PC-3 (cell line): Measurements from ENCODE around the gene CEBPZ. TPM values are rescaled to one million over a fixed set of nuclear protein-coding genes. Genes with fewer than 3 reads are reported as not detected.

Source experiments
- ATAC-seq: fragments of 200-7000 bp; cut with Tn5 transposase; 2 replicates; pipeline ENCODE4 v1.9.1; 2020; ENCODE audit warnings: mild to moderate bottlenecking, moderate library complexity
- BruUV-seq: library from RNA; stranded (reverse); fragments of 400-500 nt; replicated peaks from 2 replicates; lab custom pipeline; 2021; lab: Mats Ljungman, UMichigan
- CTCF ChIA-PET: fragments of 300-600 bp; sonication (Branson Sonifier 250); formaldehyde crosslinking; loops from one replicate; lab custom pipeline; 2022; ENCODE audit warnings: antibody characterized with exemption; lab: Charles Lee
- POLR2A ChIA-PET: fragments of 300-600 bp; sonication (Branson Sonifier 250); formaldehyde crosslinking; loops from one replicate; lab custom pipeline; 2022; ENCODE audit warnings: antibody characterized with exemption; ENCODE audit not compliant: unreplicated experiment; lab: Charles Lee
- DNase-seq: peaks from one replicate; pipeline ENCODE4 v3.0.0-alpha.2; 2015
- H2AFZ ChIP-seq: fragments of 300-600 bp; sonication (generic); 2 replicates; pipeline ENCODE4 v1.6.0; 2016; ENCODE audit warnings: antibody characterized with exemption, low read length
- H3F3A ChIP-seq: fragments of 300-600 bp; sonication (generic); one replicate; pipeline ENCODE4 v1.6.0; 2017; ENCODE audit warnings: antibody characterized with exemption, low read length, control low read depth, mild to moderate bottlenecking; ENCODE audit not compliant: unreplicated experiment
- H3K27ac ChIP-seq: fragments of 300-600 bp; sonication (generic); 2 replicates; pipeline ENCODE4 v1.5.1; 2016; ENCODE audit warnings: mild to moderate bottlenecking, low read length
- H3K27me3 ChIP-seq: fragments of 300-600 bp; sonication (generic); 2 replicates; pipeline ENCODE4 v1.6.1; 2016; ENCODE audit warnings: low read length, mixed read lengths
- H3K36me3 ChIP-seq: fragments of 300-600 bp; sonication (generic); 2 replicates; pipeline ENCODE4 v1.6.1; 2016; ENCODE audit warnings: low read depth, mixed run types, low read length, mixed read lengths
- H3K4me1 ChIP-seq: fragments of 300-600 bp; sonication (generic); 2 replicates; pipeline ENCODE4 v1.5.1; 2016; ENCODE audit warnings: low read length; ENCODE audit not compliant: insufficient read depth
- H3K4me2 ChIP-seq: fragments of 300-600 bp; sonication (generic); 2 replicates; pipeline ENCODE4 v1.6.0; 2016; ENCODE audit warnings: low read length
- H3K4me3 ChIP-seq: fragments of 300-600 bp; sonication (generic); 2 replicates; pipeline ENCODE4 v1.5.1; 2016; ENCODE audit warnings: mild to moderate bottlenecking, low read length, mixed read lengths
- H3K79me2 ChIP-seq: fragments of 300-600 bp; sonication (generic); 2 replicates; pipeline ENCODE4 v1.6.1; 2017; ENCODE audit warnings: low read length, mixed read lengths
- H3K9ac ChIP-seq: fragments of 300-600 bp; sonication (generic); 2 replicates; pipeline ENCODE4 v1.6.0; 2016; ENCODE audit warnings: mild to moderate bottlenecking, low read length
- H3K9me2 ChIP-seq: fragments of 300-600 bp; sonication (generic); replicated peaks from 2 replicates; pipeline ENCODE4 v1.6.1; 2016; ENCODE audit warnings: mixed run types, low read length, mixed read lengths
- H3K9me3 ChIP-seq: fragments of 300-600 bp; sonication (generic); 2 replicates; pipeline ENCODE4 v1.6.1; 2016; ENCODE audit warnings: low read length, mixed read lengths
- H4K20me1 ChIP-seq: fragments of 300-600 bp; sonication (generic); 2 replicates; pipeline ENCODE4 v1.6.1; 2016; ENCODE audit warnings: low read length, mixed read lengths
- CTCF ChIP-seq: fragments of 300-600 bp; sonication (generic); conservative IDR thresholded peaks from 2 replicates; pipeline ENCODE4 v1.5.1; 2017; ENCODE audit warnings: antibody characterized with exemption, low read depth, mild to moderate bottlenecking, low read length
- EZH2 ChIP-seq: fragments of 300-600 bp; sonication (generic); IDR thresholded peaks from one replicate; pipeline ENCODE4 v1.6.1; 2017; ENCODE audit warnings: antibody characterized with exemption, mild to moderate bottlenecking, low read length; ENCODE audit not compliant: unreplicated experiment
- EZH2phosphoT487 ChIP-seq: fragments of 300-600 bp; sonication (generic); IDR thresholded peaks from 2 replicates; pipeline ENCODE4 v1.6.1; 2018; ENCODE audit warnings: mild to moderate bottlenecking, antibody characterized with exemption, low read length, borderline replicate concordance
- intact Hi-C: fragments of 100-400 bp; cut with micrococcal nuclease; formaldehyde crosslinking; loops from 2 replicates; pipeline ENCODE4 v1.9.0; 2023
- total RNA-seq: library from RNA; depleted of rRNA; stranded (reverse); fragments of >200 nt; gene quantifications from 2 replicates; pipeline ENCODE4 v1.2.3, GENCODE V29; 2014

CEBPZ gene
- total RNA-seq, 1 experiment from 2014 or later, result 39.8 TPM

- Histone ChIP-seq H3F3A (no peaks in the 10 kb centered on the region), H3K27ac (no peak overlapping the region), H4K20me1 (peaks cover 6% of the 10 kb centered on the region; the same call in 1 of the 2 replicates), H3K27me3 (no peaks in the 10 kb centered on the region), H3K9me3 (no peaks in the 10 kb centered on the region), H3K79me2 (peaks cover 68% of the 10 kb centered on the region), H3K9me2 (no peaks in the 10 kb centered on the region), H3K4me3 (no peak overlapping the region), H3K4me2 (no peak overlapping the region), H2AFZ (no peak overlapping the region), H3K9ac (no peak overlapping the region), H3K36me3 (peaks cover 59% of the 10 kb centered on the region), H3K4me1 (peaks cover 16% of the 10 kb centered on the region)
- CTCF ChIA-PET, result no interaction called here
- POLR2A ChIA-PET, result no interaction called here
- no peak for TF ChIP-seq EZH2
- no peak for TF ChIP-seq EZH2phosphoT487
- TF ChIP-seq CTCF, result no peak
- no peak for DNase-seq
- ATAC-seq, result no peak
- no TSS peak for BruUV-seq
- intact Hi-C loops, result no loop called here
Measured at GRCh38 chr2:37201766-37202165, 29.6 kb downstream of the CEBPZ start.

- ATAC-seq (no peak), DNase-seq (no peak)
- TF ChIP-seq EZH2, result no peak
- no peak for TF ChIP-seq CTCF
- no peak for TF ChIP-seq EZH2phosphoT487
- H3K4me2 ChIP-seq, result no peak overlapping the region
- H3K27ac ChIP-seq, result no peak overlapping the region
- H3K79me2 ChIP-seq, result peaks cover 66% of the 10 kb centered on the region
- no peaks in the 10 kb centered on the region for H3F3A ChIP-seq
- H4K20me1 ChIP-seq, result peaks cover 6% of the 10 kb centered on the region; the same call in 1 of the 2 replicates
- H3K9ac ChIP-seq, result no peak overlapping the region
- H3K36me3 ChIP-seq, result peaks cover 54% of the 10 kb centered on the region
- no TSS peak for BruUV-seq
- H3K27me3 ChIP-seq, result no peaks in the 10 kb centered on the region
- H2AFZ ChIP-seq, result no peak overlapping the region
- H3K9me3 ChIP-seq, result no peaks in the 10 kb centered on the region
- no peaks in the 10 kb centered on the region for H3K9me2 ChIP-seq
- ChIA-PET CTCF (no interaction called here), POLR2A (no interaction called here)
- H3K4me3 ChIP-seq, result no peak overlapping the region
- intact Hi-C loops, result no loop called here
- H3K4me1 ChIP-seq, result peaks cover 16% of the 10 kb centered on the region
Measured at GRCh38 chr2:37201208-37201607, 30.2 kb downstream of the CEBPZ start.

- H3K9ac ChIP-seq, result no peak overlapping the region
- peaks cover 36% of the 10 kb centered on the region for H3K36me3 ChIP-seq
- H3K9me2 ChIP-seq, result no peaks in the 10 kb centered on the region
- peaks cover 48% of the 10 kb centered on the region for H3K79me2 ChIP-seq
- no peaks in the 10 kb centered on the region for H3K9me3 ChIP-seq
- H3F3A ChIP-seq, result no peaks in the 10 kb centered on the region
- no peak for TF ChIP-seq EZH2phosphoT487
- TF ChIP-seq EZH2, result no peak
- TF ChIP-seq CTCF, result no peak
- POLR2A ChIA-PET, result no interaction called here
- no TSS peak for BruUV-seq
- no peak overlapping the region for H2AFZ ChIP-seq
- no peaks in the 10 kb centered on the region for H3K27me3 ChIP-seq
- H3K4me1 ChIP-seq, result peaks cover 19% of the 10 kb centered on the region
- DNase-seq, result no peak
- no peak overlapping the region for H3K4me3 ChIP-seq
- ATAC-seq, result no peak
- peak overlapping the region; percentile 91; the same call in 1 of the 2 replicates for H3K4me2 ChIP-seq
- peaks cover 3% of the 10 kb centered on the region; the same call in 1 of the 2 replicates for H4K20me1 ChIP-seq
- no peak overlapping the region for H3K27ac ChIP-seq
- intact Hi-C loops, result no loop called here
- CTCF ChIA-PET, result no interaction called here
Measured at GRCh38 chr2:37198681-37199065, 32.7 kb downstream of the CEBPZ start.
